HCT116 (cell line): ENCODE measurements around the gene CACNA1E. TPM values are rescaled to one million over a fixed set of nuclear protein-coding genes. Genes with fewer than 3 reads are reported as not detected.

Source experiments
- ATAC-seq: fragments of 200-7000 bp; cut with Tn5 transposase; 2 replicates; pipeline ENCODE4 v1.9.1; 2020; ENCODE audit warnings: mild to moderate bottlenecking, moderate library complexity
- BruUV-seq: library from RNA; stranded (reverse); fragments of 400-500 nt; replicated peaks from 2 replicates; lab custom pipeline; 2021; lab: Mats Ljungman, UMichigan
- CTCF ChIA-PET: fragments of 300-600 bp; sonication (Branson Sonifier 250); formaldehyde crosslinking; loops from one replicate; lab custom pipeline; 2021; ENCODE audit warnings: antibody characterized with exemption; lab: Charles Lee
- POLR2A ChIA-PET: fragments of 300-600, 350-600 bp; sonication (Branson Sonifier 250); formaldehyde crosslinking; loops from one replicate; lab custom pipeline; 2021; ENCODE audit warnings: antibody characterized with exemption; lab: Charles Lee
- RAD21 ChIA-PET, 2 experiments: fragments of 300-600 bp; sonication (Branson Sonifier 250); formaldehyde crosslinking; loops; one replicate each; lab custom pipeline; 2023; ENCODE audit warnings: low total read pairs in 2 of 2; ENCODE audit not compliant: uncharacterized antibody in 2 of 2, unreplicated experiment in 2 of 2, low non-redundant PET in 1 of 2; lab: Charles Lee
- DNase-seq: peaks from one replicate; pipeline ENCODE4 v3.0.0-alpha.2; 2010; ENCODE audit warnings: low read depth, low spot score
- H2AFZ ChIP-seq: fragments of 200-600 bp; shearing (Covaris generic), sonication (generic); 2 replicates; pipeline ENCODE4 v1.6.1; 2017; ENCODE audit warnings: low read depth, mixed run types, mixed read lengths, antibody characterized with exemption, low read length; ENCODE audit not compliant: poor library complexity, severe bottlenecking
- H3K27ac ChIP-seq: 2 replicates; pipeline ENCODE4 v1.5.1; 2012; ENCODE audit warnings: low read depth, low read length
- H3K27me3 ChIP-seq: fragments of 200-600 bp; sonication (generic); 2 replicates; pipeline ENCODE4 v1.6.1; 2016; ENCODE audit warnings: mixed run types, low read length, mixed read lengths; ENCODE audit not compliant: insufficient read depth
- H3K36me3 ChIP-seq, 2 experiments: fragments of 200-500 bp in 1 of 2; fragments of 200-600 bp in 1 of 2; sonication (Bioruptor generic) in 1 of 2; sonication (generic) in 1 of 2; 2 replicates each; pipeline versions ENCODE4 v1.5.1 to v1.6.1; 2014 to 2016; ENCODE audit warnings: low read length in 2 of 2, inconsistent platforms in 1 of 2, mixed read lengths in 1 of 2, mixed run types in 1 of 2; ENCODE audit not compliant: insufficient read depth in 2 of 2, control insufficient read depth in 1 of 2
- H3K4me1 ChIP-seq, 2 experiments: fragments of 200-600 bp in 1 of 2; sonication (generic) in 1 of 2; 2 replicates each; pipeline versions ENCODE4 v1.5.1 to v1.6.1; 2012 to 2017; ENCODE audit warnings: low read length in 2 of 2, inconsistent platforms in 1 of 2, mild to moderate bottlenecking in 1 of 2, mixed read lengths in 1 of 2, mixed run types in 1 of 2, moderate library complexity in 1 of 2; ENCODE audit not compliant: insufficient read depth in 2 of 2, control insufficient read depth in 1 of 2
- H3K4me2 ChIP-seq: fragments of 200-600 bp; sonication (generic); 2 replicates; pipeline ENCODE4 v1.6.1; 2017; ENCODE audit warnings: mixed run types, low read length, mixed read lengths
- H3K4me3 ChIP-seq, 2 experiments: fragments of 200-600 bp in 1 of 2; sonication (generic) in 1 of 2; replicated peaks in 1 of 2; 2 replicates each; pipeline ENCODE4 v1.5.1; 2011 to 2016; ENCODE audit warnings: low read length in 2 of 2, control low read depth in 1 of 2, low read depth in 1 of 2, mild to moderate bottlenecking in 1 of 2, mixed read lengths in 1 of 2, mixed run types in 1 of 2
- H3K79me2 ChIP-seq: fragments of 200-600 bp; sonication (generic); 2 replicates; pipeline ENCODE4 v1.6.1; 2017; ENCODE audit warnings: mild to moderate bottlenecking, mixed run types, low read length, moderate library complexity, mixed read lengths; ENCODE audit not compliant: insufficient read depth
- H3K9ac ChIP-seq: fragments of 200-600 bp; sonication (generic); 2 replicates; pipeline ENCODE4 v1.6.1; 2016; ENCODE audit warnings: low read length, mixed read lengths
- H3K9me2 ChIP-seq: fragments of 200-600 bp; sonication (generic), shearing (Covaris generic); 2 replicates; pipeline ENCODE4 v1.6.1; 2017; ENCODE audit warnings: mixed run types, mild to moderate bottlenecking, moderate library complexity; ENCODE audit not compliant: insufficient read depth
- H3K9me3 ChIP-seq, 2 experiments: fragments of 200-500 bp in 1 of 2; fragments of 200-600 bp in 1 of 2; sonication (Bioruptor generic) in 1 of 2; sonication (generic) in 1 of 2; 2 replicates each; pipeline ENCODE4 v1.6.1; 2014 to 2017; ENCODE audit warnings: low read length in 2 of 2, mixed read lengths in 2 of 2, inconsistent platforms in 1 of 2, low read depth in 1 of 2, mild to moderate bottlenecking in 1 of 2, mixed run types in 1 of 2, moderate library complexity in 1 of 2; ENCODE audit not compliant: control insufficient read depth in 1 of 2, insufficient read depth in 1 of 2
- H4K20me1 ChIP-seq: fragments of 200-600 bp; sonication (generic), shearing (Covaris generic); 2 replicates; pipeline ENCODE4 v1.6.1; 2017; ENCODE audit warnings: mixed run types, mild to moderate bottlenecking, moderate library complexity; ENCODE audit not compliant: insufficient read depth
- CEBPB ChIP-seq: IDR thresholded peaks from 2 replicates; pipeline ENCODE4 v1.6.1; 2012; ENCODE audit warnings: low read depth
- EGR1 ChIP-seq: IDR thresholded peaks from 2 replicates; pipeline ENCODE4 v1.6.1; 2012; ENCODE audit warnings: low read depth
- ELF1 ChIP-seq: IDR thresholded peaks from 2 replicates; pipeline ENCODE4 v1.6.1; 2012; ENCODE audit warnings: low read depth, borderline replicate concordance
- EZH2phosphoT487 ChIP-seq: fragments of 200-600 bp; IDR thresholded peaks from 2 replicates; pipeline ENCODE4 v1.6.1; 2018; ENCODE audit warnings: antibody characterized with exemption, borderline replicate concordance
- JUND ChIP-seq: IDR thresholded peaks from 2 replicates; pipeline ENCODE4 v1.6.1; 2012
- POLR2AphosphoS5 ChIP-seq: IDR thresholded peaks from 2 replicates; pipeline ENCODE4 v1.6.1; 2011; ENCODE audit warnings: mild to moderate bottlenecking, low read depth, low read length, moderate library complexity
- RAD21 ChIP-seq: IDR thresholded peaks from 2 replicates; pipeline ENCODE4 v1.6.1; 2012; ENCODE audit warnings: low read depth, mild to moderate bottlenecking
- SP1 ChIP-seq: IDR thresholded peaks from 2 replicates; pipeline ENCODE4 v1.6.1; 2012; ENCODE audit warnings: low read depth
- SRF ChIP-seq: IDR thresholded peaks from 2 replicates; pipeline ENCODE4 v1.6.1; 2012; ENCODE audit warnings: low read depth
- TCF7L2 ChIP-seq: IDR thresholded peaks from 2 replicates; pipeline ENCODE4 v1.7.0; 2011; ENCODE audit warnings: borderline replicate concordance, inconsistent platforms; ENCODE audit not compliant: insufficient read depth, insufficient read length; ENCODE audit errors: extremely low read depth
- YY1 ChIP-seq: IDR thresholded peaks from 2 replicates; pipeline ENCODE4 v1.6.1; 2011; ENCODE audit warnings: low read length, low read depth, moderate library complexity, mild to moderate bottlenecking; ENCODE audit not compliant: insufficient replicate concordance; ENCODE audit errors: extremely low read depth
- ZFX ChIP-seq: fragments of 450-650 bp; IDR thresholded peaks from 2 replicates; pipeline ENCODE4 v1.6.1; 2017
- intact Hi-C: fragments of 100-400 bp; cut with micrococcal nuclease; formaldehyde crosslinking; loops from 2 replicates; pipeline ENCODE4 v1.10.0; 2022
- total RNA-seq: library from RNA; stranded (reverse); gene quantifications from one replicate; pipeline ENCODE4 v1.2.1, GENCODE V29; 2021; ENCODE audit not compliant: unreplicated experiment
- TF ChIP-seq, protein P1 (sequence below), 3 experiments: fragments of 200-600 bp in 1 of 3; sonication (generic) in 1 of 3; IDR thresholded peaks in 2 of 3; conservative IDR thresholded peaks in 1 of 3; 2 replicates each; pipeline ENCODE4 v1.5.1; 2012 to 2017; ENCODE audit warnings: low read depth in 2 of 3, low read length in 2 of 3, antibody characterized with exemption in 1 of 3, borderline replicate concordance in 1 of 3, control low read depth in 1 of 3, mild to moderate bottlenecking in 1 of 3, mixed read lengths in 1 of 3, mixed run types in 1 of 3, moderate library complexity in 1 of 3; ENCODE audit not compliant: insufficient read depth in 1 of 3

The CACNA1E gene
- total RNA-seq, 1 experiment from 2014 or later: 0.02 TPM

DNA sequence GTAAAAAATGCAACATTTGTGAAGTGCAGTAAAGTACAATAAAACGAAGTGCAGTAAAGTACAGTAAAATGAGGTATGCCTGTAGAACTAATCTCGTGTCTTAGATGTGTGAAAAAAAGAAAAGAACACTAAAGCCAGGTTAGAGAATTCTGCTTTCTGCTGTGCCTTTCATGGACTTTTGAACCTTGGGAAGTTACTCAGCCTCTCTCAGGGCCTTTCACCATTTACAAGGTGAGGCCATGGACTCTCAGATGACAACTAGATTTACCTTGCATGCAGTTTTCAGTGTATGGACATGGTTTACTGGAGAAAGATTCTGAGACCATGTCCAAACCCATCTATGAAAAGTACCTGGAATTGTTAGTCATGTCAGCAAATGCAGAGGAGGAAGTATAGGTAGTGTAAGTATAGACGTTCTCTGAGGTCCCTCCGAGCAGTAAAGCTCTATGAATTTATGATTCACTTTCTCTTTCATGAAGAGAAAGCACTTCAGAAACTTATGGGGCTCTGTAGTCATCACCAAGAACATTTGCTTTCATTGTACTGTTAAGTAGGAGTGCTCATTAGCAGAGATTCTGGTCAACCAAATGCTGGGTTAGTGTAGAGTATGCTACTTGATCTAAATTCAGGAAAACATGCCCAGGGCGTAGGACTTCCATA, 143.1 kb downstream of the CACNA1E start:
- Histone ChIP-seq H3K9me2 (no peaks in the 10 kb centered on the region), H3K79me2 (no peaks in the 10 kb centered on the region), H3K4me1 (no peaks in the 10 kb centered on the region), H3K4me2 (no peak overlapping the region), H3K9me3 (no peaks in the 10 kb centered on the region), H4K20me1 (no peaks in the 10 kb centered on the region), H3K36me3 (no peaks in the 10 kb centered on the region), H3K4me3 (no peak overlapping the region), H3K9ac (no peak overlapping the region), H2AFZ (no peak overlapping the region), H3K27me3 (peaks cover 6% of the 10 kb centered on the region), H3K27ac (no peak overlapping the region)
- intact Hi-C loops: no loop called here
- CTCF ChIA-PET: no interaction called here
- ATAC-seq: no peak
- POLR2A ChIA-PET: no interaction called here
- no peak for TF ChIP-seq ELF1
- TF ChIP-seq POLR2AphosphoS5: no peak
- no peak for TF ChIP-seq SP1
- no peak for TF ChIP-seq EGR1
- no peak for TF ChIP-seq EZH2phosphoT487
- TF ChIP-seq, protein P1, sequence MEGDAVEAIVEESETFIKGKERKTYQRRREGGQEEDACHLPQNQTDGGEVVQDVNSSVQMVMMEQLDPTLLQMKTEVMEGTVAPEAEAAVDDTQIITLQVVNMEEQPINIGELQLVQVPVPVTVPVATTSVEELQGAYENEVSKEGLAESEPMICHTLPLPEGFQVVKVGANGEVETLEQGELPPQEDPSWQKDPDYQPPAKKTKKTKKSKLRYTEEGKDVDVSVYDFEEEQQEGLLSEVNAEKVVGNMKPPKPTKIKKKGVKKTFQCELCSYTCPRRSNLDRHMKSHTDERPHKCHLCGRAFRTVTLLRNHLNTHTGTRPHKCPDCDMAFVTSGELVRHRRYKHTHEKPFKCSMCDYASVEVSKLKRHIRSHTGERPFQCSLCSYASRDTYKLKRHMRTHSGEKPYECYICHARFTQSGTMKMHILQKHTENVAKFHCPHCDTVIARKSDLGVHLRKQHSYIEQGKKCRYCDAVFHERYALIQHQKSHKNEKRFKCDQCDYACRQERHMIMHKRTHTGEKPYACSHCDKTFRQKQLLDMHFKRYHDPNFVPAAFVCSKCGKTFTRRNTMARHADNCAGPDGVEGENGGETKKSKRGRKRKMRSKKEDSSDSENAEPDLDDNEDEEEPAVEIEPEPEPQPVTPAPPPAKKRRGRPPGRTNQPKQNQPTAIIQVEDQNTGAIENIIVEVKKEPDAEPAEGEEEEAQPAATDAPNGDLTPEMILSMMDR (IDR thresholded peaks at IDR 0.05 in 2 of 3, conservative IDR thresholded peaks at IDR 0.05 in 1 of 3; ENCODE audit: borderline replicate concordance in 1 of 3, insufficient read depth in 1 of 3, low read depth in 2 of 3, low read length in 2 of 3): no peak
- TF ChIP-seq ZFX: no peak
- TF ChIP-seq RAD21: no peak
- TF ChIP-seq CEBPB: no peak
- no peak for TF ChIP-seq SRF
- no peak for TF ChIP-seq JUND
- no peak for TF ChIP-seq YY1
- TF ChIP-seq TCF7L2: no peak
- RAD21 ChIA-PET: no interaction called here
- no TSS peak for BruUV-seq
- DNase-seq: no peak
